ENCODE data around the gene GABRA5. TPM values are rescaled to one million over a fixed set of nuclear protein-coding genes. Genes with fewer than 3 reads are reported as not detected.

The GABRA5 gene
- total and polyA plus RNA-seq, 2 experiments from 2014 or later: 11.5 to 25.9 TPM

- TF ChIP-seq ZNF462 (CRISPR knock-in tag; IDR thresholded peaks at IDR 0.05) (no peak), ETS1 (IDR thresholded peaks at IDR 0.05) (no peak)
These were observed 77.0 kb downstream of the GABRA5 start (continued) for GRCh38 chr15:26943866-26944265.

- Histone ChIP-seq H3K36me3 (ENCODE audit: insufficient read depth) (no peaks in the 10 kb centered on the region; the same call in 1 of the 2 replicates), H3K79me2 (replicated peaks; ENCODE audit: insufficient read depth) (no peaks in the 10 kb centered on the region), H3K4me3 (no peak overlapping the region), H3K9me2 (ENCODE audit: insufficient read depth) (no peaks in the 10 kb centered on the region), H4K20me1 (replicated peaks; ENCODE audit: insufficient read depth) (no peaks in the 10 kb centered on the region), H2AFZ (no peak overlapping the region), H3K27me3 (ENCODE audit: insufficient read depth) (no peaks in the 10 kb centered on the region), H3F3A (replicated peaks; ENCODE audit: low read depth) (no peaks in the 10 kb centered on the region), H3K4me2 (no peak overlapping the region), H3K4me1 (ENCODE audit: insufficient read depth) (no peaks in the 10 kb centered on the region), H3K27ac (ENCODE audit: low read depth) (no peak overlapping the region)
- H3K36me3 Mint-ChIP-seq (ENCODE audit: low read depth): peaks cover 9% of the 10 kb centered on the region; the same call in 1 of the 3 replicates
- no peak overlapping the region; the same call in 1 of the 2 replicates for H3K27ac Mint-ChIP-seq
- H3K4me3 Mint-ChIP-seq: no peak overlapping the region
- peaks cover 6% of the 10 kb centered on the region for H3K27me3 Mint-ChIP-seq (ENCODE audit: insufficient read depth, low read depth, poor library complexity)
- peaks cover 13% of the 10 kb centered on the region for H3K4me1 Mint-ChIP-seq
- ATAC-seq (peak; percentile 29; the same call in 2 of the 3 replicates), DNase-seq (ENCODE audit: low spot score) (no peak)
- no peaks in the 10 kb centered on the region for H3K9me3 Mint-ChIP-seq
- TF ChIP-seq ZNF462 (CRISPR knock-in tag; IDR thresholded peaks at IDR 0.05) (no peak), REST (IDR thresholded peaks at IDR 0.05; ENCODE audit: unreplicated experiment) (no peak), EZH2phosphoT487 (IDR thresholded peaks at IDR 0.05; ENCODE audit: unreplicated experiment) (no peak)
These were observed 78.2 kb downstream of the GABRA5 start for GRCh38 chr15:26945046-26945445.

Data from GM23338 (cell line).